SK-MEL-5 (cell line): ENCODE measurements around the gene MT1M. TPM values are rescaled to one million over a fixed set of nuclear protein-coding genes. Genes with fewer than 3 reads are reported as not detected.
A peak's percentile ranks its signal among the peaks of the same experiment; 100 is the strongest.

ENCODE experiments used
- DNase-seq: peaks from one replicate; pipeline ENCODE4 v3.0.0-alpha.2; 2016; ENCODE audit warnings: low read depth, low spot score
- in situ Hi-C: cut with HindIII; loops from 2 replicates; pipeline ENCODE4 v1.10.0; 2016; ENCODE audit warnings: low sequenced_read_pairs, high pct_unique_total_duplicates, low pct_unique_long_range_greater_than_20kb
- total RNA-seq: library from RNA; depleted of rRNA; stranded (reverse); fragments of >200 nt; shearing (Covaris generic); gene quantifications from 2 replicates; pipeline ENCODE4 v1.2.3, GENCODE V29; 2014

The MT1M gene
- total RNA-seq, 1 experiment from 2014 or later: not detected

- in situ Hi-C loops: no loop called here
- DNase-seq: no peak
Measured at GRCh38 chr16:56639045-56639444, 6.6 kb downstream of the MT1M start.

DNA sequence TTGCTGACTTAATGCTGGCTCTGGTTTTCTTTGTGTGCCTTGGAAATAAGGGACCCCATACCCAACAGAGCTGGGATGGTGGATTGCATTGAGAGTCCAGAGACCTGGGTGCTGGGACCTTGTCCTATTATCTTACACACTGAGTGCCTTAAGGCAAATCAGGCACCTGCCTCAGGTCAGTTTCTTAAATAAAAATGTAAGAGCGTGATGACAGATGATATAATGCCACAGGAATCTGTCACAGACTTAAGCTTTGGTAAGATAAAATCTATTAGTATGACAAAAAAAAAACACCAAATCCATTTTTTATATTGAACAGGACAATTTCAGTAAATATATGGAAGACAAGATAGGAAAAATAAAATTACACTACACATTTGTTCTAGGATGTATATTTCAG, 7.6 kb downstream of the MT1M start:
- DNase-seq: no peak
- in situ Hi-C loops: no loop called here

DNA sequence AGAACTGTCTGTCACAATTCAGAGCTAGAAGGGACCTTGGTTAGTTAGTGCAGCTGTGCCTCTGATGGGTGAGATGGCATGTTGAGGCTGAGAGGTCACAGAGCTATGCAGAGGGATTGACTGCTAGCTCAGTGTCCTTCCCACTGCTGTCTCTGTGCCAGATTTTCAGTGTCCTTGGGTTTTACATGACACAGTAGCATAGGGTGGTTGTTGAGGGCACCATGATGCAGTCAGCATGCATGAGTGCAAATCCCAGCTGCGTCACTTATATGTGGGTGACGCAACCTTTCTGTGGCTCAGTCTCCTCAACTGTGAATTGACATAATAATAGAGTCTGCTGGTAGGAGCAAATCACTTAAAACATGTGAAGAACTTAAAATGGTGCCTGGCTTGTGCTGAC, 8.7 kb downstream of the MT1M start:
- in situ Hi-C loops: no loop called here
- no peak for DNase-seq

DNA sequence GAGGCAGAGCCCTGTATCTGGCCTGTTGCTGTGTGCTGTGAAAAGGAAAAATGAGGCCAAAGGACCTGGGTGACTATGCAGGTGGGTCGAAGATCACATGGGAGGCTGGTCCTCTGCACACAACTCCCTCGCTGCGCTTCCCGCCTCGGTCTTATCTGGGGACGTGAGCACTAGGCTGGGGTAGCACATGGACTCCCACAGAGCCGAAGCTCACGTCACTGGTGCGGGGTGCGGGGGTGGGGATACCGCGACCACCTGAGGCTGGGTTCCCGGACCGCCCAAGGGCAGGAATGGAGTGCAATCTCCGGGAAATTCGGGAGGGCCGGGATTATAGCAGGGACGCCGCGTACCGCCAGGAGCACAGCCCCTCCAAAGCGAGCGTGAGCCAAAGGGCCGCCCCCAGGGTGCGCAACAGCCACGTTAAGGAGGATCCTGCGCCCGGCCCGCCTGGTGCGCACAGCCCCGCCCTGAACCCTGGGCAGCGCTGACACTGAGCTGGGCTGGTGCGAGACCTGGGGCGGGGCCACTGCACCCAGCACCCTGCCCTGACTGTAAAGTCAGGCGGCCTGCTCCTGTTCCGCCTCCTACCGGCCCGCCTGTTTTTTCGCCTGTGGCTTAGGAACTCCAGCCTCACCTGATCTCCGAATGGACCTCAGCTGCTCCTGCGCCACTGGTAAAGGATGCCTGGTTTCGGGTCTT, 10.8 kb downstream of the MT1M start:
- DNase-seq: no peak
- in situ Hi-C loops: no loop called here

GRCh38 chr16:56643833-56644232, 11.4 kb downstream of the MT1M start:
- DNase-seq: no peak
- in situ Hi-C loops: no loop called here

DNA sequence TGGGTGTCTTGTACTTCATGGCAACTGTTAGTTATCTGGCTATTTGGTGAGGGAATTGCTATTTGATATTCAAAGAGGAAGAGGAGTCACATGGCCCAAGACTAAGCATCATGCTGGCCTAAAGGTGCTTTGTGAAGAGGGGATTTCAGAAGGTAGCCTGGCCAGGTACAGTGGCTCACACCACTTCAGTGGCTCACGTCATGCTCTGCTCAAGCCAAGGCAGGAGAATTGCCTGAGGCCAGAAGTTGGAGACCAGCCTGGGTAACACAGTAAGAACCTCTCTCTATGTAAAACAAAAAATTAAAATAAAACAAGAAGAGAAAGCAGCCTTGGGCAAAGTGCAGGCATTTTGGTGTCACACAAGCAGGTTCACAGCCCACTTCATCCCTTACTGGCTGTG, 12.9 kb downstream of the MT1M start:
- in situ Hi-C loops: no loop called here
- no peak for DNase-seq

GRCh38 chr16:56645838-56646237, 13.4 kb downstream of the MT1M start:
- DNase-seq: no peak

DNA sequence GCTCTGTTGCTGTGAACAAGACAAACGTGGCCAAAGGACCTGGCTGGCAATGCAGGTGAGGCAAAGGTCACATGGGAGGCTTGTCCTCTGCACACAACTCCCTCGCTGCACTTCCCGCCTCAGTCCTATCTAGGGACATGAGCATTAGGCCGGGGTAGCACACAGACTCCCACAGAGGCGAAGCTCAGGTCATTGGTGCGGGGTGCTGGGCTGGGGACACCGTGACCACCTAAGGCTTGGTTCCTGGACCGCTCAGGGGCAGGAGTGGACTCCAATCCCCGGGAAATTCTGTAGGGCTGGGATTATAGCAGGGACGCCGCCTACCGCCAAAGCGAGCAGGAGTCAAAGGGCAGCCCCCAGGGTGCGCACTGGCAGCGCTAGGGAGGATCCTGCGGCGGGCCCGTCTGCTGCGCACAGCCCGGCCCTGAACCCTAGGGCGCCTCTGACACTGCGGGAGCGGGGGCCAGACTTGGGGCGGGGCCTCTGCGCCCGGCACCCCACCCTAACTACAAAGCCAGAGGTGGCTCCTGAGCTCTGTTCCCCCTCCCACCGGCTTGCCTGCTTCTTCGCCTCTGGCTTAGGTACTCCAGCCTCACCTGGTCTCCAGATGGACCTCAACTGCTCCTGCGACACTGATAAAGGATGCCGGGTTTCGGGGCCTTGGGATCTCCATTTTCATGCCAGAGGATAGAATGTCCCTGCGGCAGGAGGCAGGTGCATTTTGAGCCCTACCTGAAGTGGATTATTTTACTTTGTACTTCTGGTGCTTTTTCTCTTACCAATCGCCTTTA, 15.4 kb downstream of the MT1M start:
- in situ Hi-C loops: no loop called here
- no peak for DNase-seq

More at GRCh38 chr16:56645838-56646237, 13.4 kb downstream of the MT1M start:
- in situ Hi-C loops: no loop called here

DNA sequence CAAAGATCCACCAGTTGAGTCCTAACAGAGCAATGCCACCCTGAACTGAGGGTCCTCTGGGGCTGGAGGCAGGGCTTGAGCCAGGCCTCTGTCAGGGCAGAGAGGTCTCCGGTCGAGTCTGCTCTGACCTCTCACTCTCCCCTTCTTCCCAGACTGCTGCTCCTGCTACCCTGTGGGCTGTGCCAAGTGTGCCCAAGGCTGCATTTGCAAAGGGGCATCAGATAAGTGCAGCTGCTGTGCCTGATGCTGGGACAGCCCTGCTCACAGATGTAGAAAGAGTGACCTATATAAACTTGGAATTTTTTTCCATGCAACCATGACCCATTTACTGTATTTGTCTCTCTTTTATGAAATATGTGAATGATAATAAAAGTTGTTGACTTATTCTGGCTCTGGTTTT, 16.8 kb downstream of the MT1M start:
- DNase-seq: no peak
- in situ Hi-C loops: no loop called here

DNA sequence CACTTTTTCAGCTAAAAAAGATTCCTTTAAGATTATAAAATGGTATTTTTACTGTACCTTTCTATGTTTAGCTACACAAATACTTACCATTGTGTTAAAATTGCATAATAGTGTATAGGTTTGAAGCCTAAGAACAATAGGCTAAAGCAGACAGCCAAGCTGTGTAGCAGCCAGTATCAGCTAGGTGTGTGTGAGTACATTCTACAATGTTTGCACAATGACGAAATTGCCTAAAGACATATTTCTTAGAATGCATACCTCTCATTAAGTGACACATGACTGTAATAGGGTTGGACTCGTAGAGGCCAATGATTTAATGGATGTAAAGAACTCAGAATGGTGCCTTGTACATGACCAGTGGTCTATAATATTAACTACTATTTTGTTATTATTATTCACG, 17.4 kb downstream of the MT1M start:
- in situ Hi-C loops: no loop called here
- DNase-seq: no peak

DNA sequence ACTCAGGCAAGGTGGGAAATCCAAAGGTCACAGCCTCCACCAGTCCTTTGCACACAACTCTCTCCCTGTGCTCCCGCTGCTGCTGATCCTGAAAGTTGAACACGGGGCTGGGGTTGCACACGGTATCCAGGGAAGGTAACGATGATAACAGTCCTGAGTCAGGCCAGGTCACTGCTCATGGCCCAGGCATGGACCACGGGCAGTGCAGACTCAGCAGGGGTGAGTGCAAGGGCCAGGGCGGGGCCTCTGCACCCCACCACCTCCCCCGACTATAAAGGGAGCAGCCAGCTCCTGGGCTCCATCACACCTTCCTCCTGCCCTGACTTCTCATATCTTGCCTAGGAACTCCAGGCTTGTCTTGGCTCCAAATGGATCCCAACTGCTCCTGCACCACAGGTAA, 19.1 kb downstream of the MT1M start, which contains the start of gene MT1B:
Gene MT1B, plus strand, starts transcription at position 301 of the 400 bp plus-strand sequence. Its CDS starts 68 bp downstream, at position 369.
- in situ Hi-C loops: no loop called here
- no peak for DNase-seq

DNA sequence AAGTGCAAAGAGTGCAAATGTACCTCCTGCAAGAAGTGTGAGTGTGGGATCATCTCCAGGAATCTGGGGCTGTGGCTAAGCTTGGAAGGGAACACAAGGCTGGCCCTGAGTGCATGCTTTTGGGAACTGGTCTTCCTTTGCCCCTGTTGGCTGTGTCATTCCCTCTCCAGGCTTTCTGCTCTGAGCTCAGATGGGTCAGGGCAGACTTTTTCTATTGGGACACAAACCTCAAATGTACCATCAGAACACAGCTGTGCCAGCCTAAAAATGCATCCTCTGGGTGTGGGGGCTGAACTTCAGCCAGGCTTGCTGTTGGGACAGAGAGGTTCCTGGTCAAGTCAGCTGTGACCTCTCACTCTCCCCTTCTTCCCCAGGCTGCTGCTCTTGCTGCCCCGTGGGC, 20.1 kb downstream of the MT1M start:
- DNase-seq: no peak
- in situ Hi-C loops: no loop called here

DNA sequence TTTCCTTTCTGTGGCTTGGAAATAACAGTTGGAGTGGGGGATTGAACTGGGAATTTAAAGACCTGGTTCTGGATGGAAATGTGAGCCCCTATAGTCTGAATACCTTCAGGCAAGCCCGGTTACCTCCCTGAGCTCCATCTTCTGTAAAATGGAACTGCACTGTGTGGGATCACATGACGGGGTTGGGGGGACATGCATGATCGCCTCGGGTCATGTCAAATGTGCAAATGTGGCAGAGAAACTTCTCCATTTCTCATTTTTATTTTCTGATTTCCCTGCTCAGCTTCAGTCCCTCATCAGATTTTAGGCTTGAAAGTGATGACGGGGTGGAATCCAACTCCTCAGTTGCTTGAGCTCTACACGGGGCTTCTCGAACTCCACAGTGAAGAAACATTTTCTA, 20.8 kb downstream of the MT1M start:
- in situ Hi-C loops: no loop called here
- DNase-seq: no peak

- in situ Hi-C loops: no loop called here
- DNase-seq: peak; percentile 37
Measured at GRCh38 chr16:56657555-56658326, 25.3 kb downstream of the MT1M start, which contains the start of gene MT1F. Gene MT1F (plus strand): TSS chr16:56657959. CDS start chr16:56658059, 100 bp downstream.

DNA sequence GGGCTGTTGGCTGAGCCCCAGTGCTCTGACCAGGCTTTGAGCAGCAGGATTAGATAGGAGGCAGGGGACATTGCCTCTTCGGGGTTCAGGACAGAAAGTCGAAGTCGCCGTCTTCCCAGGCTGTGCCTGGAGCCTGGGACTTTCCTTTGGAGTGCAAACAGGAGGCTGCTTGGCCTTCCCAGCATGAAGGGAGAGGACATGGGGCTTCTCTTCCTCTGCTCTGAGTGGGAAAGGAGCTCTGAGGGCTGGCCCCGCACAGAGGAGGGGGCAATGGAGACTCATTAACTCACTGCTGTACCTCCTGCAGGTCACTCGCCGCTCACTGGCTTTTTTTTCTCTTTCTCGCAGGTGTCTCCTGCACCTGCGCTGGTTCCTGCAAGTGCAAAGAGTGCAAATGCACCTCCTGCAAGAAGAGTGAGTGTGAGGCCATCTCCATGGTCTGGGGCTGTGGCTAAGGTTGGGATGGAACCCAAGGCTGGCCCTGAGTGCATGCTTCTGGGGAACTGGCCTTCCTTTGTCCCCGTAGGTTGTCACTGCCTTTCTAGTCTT, 25.9 kb downstream of the MT1M start:
- in situ Hi-C loops: no loop called here
- DNase-seq: no peak

- in situ Hi-C loops: no loop called here
- no peak for DNase-seq
Measured at GRCh38 chr16:56662357-56663354, 30.2 kb downstream of the MT1M start.

DNA sequence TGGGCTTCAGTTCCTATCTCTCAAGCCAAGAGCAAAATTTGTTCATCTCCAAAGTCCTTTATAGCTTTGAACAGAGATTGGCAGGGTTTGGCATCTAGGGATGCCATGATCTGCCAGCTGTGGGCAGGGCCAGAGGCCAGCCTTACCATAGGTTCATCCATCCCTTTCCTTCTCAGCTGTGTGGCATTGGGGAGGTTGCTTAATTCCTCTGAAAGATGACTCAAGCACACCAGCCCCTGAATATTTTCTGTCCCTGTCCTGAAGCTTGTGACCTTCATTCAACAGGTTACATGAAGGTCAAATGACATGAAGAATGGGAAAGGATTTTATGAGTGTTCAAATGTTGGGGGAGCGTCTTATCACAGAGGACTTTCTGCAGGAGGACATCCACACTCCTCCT, 32.0 kb downstream of the MT1M start:
- DNase-seq: no peak
- in situ Hi-C loops: no loop called here
